Lung (tissue), 12 donors: Measurements from ENCODE around the gene CCR5. TPM values are rescaled to one million over a fixed set of nuclear protein-coding genes. Genes with fewer than 3 reads are reported as not detected.

Source experiments
- ATAC-seq: fragments of 200-7000 bp; cut with Tn5 transposase; one replicate; pipeline ENCODE4 v1.9.1; 2020; ENCODE audit warnings: moderate number of reproducible peaks; ENCODE audit not compliant: insufficient read depth, low FRiP score
- DNase-seq, 3 donors: peaks; one replicate each; pipeline ENCODE4 v3.0.0-alpha.2; 2013 to 2017
- H3K27ac ChIP-seq, 2 donors: one replicate each; pipeline ENCODE4 v1.5.1; 2013; ENCODE audit warnings: mild to moderate bottlenecking in 2 of 2, moderate library complexity in 2 of 2, control low read depth in 1 of 2, inconsistent platforms in 1 of 2, low read depth in 1 of 2, low read length in 1 of 2
- H3K27me3 ChIP-seq, 3 donors: one replicate each; pipeline ENCODE4 v1.5.1; 2013; ENCODE audit warnings: low read length in 2 of 3; ENCODE audit not compliant: control insufficient read depth in 3 of 3, insufficient read depth in 3 of 3
- H3K36me3 ChIP-seq, 4 donors: one replicate each; pipeline ENCODE4 v1.5.1; 2013; ENCODE audit warnings: low read length in 4 of 4, mild to moderate bottlenecking in 1 of 4, moderate library complexity in 1 of 4; ENCODE audit not compliant: control insufficient read depth in 4 of 4, insufficient read depth in 4 of 4
- H3K4me1 ChIP-seq, 5 donors: one replicate each; pipeline ENCODE4 v1.5.1; 2013; ENCODE audit warnings: low read length in 5 of 5, mild to moderate bottlenecking in 2 of 5, moderate library complexity in 1 of 5; ENCODE audit not compliant: control insufficient read depth in 5 of 5, insufficient read depth in 5 of 5
- H3K4me3 ChIP-seq: one replicate; pipeline ENCODE4 v1.5.1; 2013; ENCODE audit warnings: mild to moderate bottlenecking, control low read depth, moderate library complexity
- H3K9ac ChIP-seq, 2 donors: one replicate each; pipeline ENCODE4 v1.5.1; 2013; ENCODE audit warnings: low read length in 2 of 2, control low read depth in 1 of 2; ENCODE audit not compliant: insufficient read depth in 1 of 2
- H3K9me3 ChIP-seq, 4 donors: one replicate each; pipeline ENCODE4 v1.5.1; 2013; ENCODE audit warnings: low read length in 3 of 4, mild to moderate bottlenecking in 1 of 4, moderate library complexity in 1 of 4; ENCODE audit not compliant: control insufficient read depth in 4 of 4, insufficient read depth in 3 of 4
- WGBS, 2 donors: extraction: QIAGEN DNeasy Blood & Tissue Kit; methylation state at CpG; one replicate each; pipeline ENCODE4 v1.1.7; 2013; 5-methylcytosine and 5-hydroxymethylcytosine counted together
- polyA plus RNA-seq, 2 donors: library from polyadenylated mRNA; stranded (reverse); fragments of 200-250 nt; gene quantifications; one replicate each; pipeline ENCODE4 v1.2.1, GENCODE V29; 2013
- total RNA-seq, 2 donors: library from RNA; depleted of rRNA in 1 of 2; stranded (reverse); fragments of >200 nt in 1 of 2; gene quantifications; one replicate each; pipeline ENCODE4 v1.2.1, GENCODE V29; 2014 to 2021
- TF ChIP-seq, protein P1 (sequence below): IDR thresholded peaks from 2 replicates; pipeline ENCODE4 v1.5.1; 2012; ENCODE audit warnings: mild to moderate bottlenecking; ENCODE audit errors: control extremely low read depth, extremely low read depth
- donor health status: control.
- donor health status: control.
- donor health status: Bipolar disorder and iron deficiency.
- donor health status: healthy.
- donor health status: DM: yes; HTN: yes; CAD: no.

Gene CCR5
- total and polyA plus RNA-seq, 4 donors, result 2.2 to 16.6 (median 3.6) TPM

DNA sequence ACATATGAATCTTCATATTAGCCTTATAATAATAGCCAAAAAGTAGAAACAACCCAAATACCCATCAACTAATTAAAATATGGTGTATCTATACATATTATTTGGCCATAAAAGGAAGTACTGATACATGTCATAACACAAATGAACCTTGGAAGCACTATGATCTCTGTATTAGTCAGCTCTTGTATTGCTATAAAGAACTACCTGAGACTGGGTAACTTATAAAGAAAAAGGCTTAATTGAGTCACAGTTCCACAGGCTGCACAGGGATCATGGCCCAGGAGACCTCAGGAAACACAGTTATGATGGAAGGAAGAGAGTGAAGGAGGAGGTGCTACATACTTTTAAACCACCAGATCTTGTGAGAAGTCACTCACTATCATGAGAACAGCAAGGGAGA, 32.8 kb upstream of the CCR5 start:
- Histone ChIP-seq H3K36me3 (no peaks in the 10 kb centered on the region), H3K9me3 (peaks cover 0 to 8% (median 3%) of the 10 kb centered on the region in 4 donors), H3K4me1 (no peaks in the 10 kb centered on the region), H3K9ac (no peak overlapping the region), H3K4me3 (no peak overlapping the region), H3K27ac (no peak overlapping the region), H3K27me3 (no peaks in the 10 kb centered on the region)
- TF ChIP-seq, protein P1, sequence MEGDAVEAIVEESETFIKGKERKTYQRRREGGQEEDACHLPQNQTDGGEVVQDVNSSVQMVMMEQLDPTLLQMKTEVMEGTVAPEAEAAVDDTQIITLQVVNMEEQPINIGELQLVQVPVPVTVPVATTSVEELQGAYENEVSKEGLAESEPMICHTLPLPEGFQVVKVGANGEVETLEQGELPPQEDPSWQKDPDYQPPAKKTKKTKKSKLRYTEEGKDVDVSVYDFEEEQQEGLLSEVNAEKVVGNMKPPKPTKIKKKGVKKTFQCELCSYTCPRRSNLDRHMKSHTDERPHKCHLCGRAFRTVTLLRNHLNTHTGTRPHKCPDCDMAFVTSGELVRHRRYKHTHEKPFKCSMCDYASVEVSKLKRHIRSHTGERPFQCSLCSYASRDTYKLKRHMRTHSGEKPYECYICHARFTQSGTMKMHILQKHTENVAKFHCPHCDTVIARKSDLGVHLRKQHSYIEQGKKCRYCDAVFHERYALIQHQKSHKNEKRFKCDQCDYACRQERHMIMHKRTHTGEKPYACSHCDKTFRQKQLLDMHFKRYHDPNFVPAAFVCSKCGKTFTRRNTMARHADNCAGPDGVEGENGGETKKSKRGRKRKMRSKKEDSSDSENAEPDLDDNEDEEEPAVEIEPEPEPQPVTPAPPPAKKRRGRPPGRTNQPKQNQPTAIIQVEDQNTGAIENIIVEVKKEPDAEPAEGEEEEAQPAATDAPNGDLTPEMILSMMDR, result no peak
- ATAC-seq (no peak), DNase-seq (no peak)

DNA sequence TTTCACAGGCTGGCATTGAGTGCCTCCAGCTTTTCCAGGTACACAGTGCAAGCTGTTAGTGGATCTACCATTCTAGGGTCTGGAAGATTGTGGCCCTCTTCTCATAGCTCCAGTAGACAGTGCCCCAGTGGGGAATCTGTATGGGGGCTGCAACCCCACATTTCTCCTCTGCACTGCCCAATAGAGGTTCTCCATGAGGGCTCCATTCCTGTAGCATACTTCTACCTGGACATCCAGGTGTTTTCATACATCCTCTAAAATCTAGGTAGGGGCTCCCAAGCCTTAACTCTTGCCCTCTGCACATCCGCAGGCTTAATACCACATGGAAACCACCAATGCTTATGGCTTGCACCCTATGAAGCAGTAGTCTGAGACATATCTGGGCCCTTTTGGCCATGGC, 31.9 kb upstream of the CCR5 start:
- no peak for DNase-seq
- H3K4me1 ChIP-seq, result no peaks in the 10 kb centered on the region
- H3K9me3 ChIP-seq, result peaks cover 0 to 8% (median 3%) of the 10 kb centered on the region in 4 donors
- ATAC-seq, result no peak
- no peak overlapping the region for H3K9ac ChIP-seq
- WGBS, 2 donors, result 89 to 92% methylated on average over 1 of the region's 1 CpG
- H3K27ac ChIP-seq, result no peak overlapping the region
- no peaks in the 10 kb centered on the region for H3K36me3 ChIP-seq
- H3K27me3 ChIP-seq, result no peaks in the 10 kb centered on the region
- TF ChIP-seq, protein P1, result no peak
- H3K4me3 ChIP-seq, result no peak overlapping the region

DNA sequence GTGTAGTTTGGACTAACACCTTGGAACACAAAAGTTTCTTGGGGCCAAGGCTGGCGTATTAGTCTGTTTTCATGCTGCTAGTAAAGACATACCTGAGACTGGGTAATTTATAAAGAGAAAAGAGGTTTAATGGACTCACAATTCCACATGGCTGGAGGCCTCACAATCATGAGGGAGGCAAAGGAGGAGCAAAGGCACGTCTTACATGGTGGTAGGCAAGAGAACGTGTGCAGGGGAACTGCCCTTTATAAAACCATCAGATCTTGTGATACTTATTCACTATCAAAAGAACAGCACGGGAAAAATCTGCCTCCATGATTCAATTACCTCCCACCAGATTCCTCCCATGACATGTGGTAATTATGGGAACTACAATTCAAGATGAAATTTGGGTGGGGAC, 26.3 kb upstream of the CCR5 start:
- WGBS, 2 donors, result 88 to 94% methylated on average over 4 of the region's 4 CpGs
- DNase-seq (no peak), ATAC-seq (no peak)
- TF ChIP-seq, protein P1, result no peak
- no peak overlapping the region for H3K27ac ChIP-seq
- no peaks in the 10 kb centered on the region for H3K36me3 ChIP-seq
- peaks cover 0 to 3% (median 0%) of the 10 kb centered on the region in 3 donors for H3K27me3 ChIP-seq
- no peak overlapping the region for H3K9ac ChIP-seq
- no peak overlapping the region for H3K4me3 ChIP-seq
- H3K4me1 ChIP-seq, result no peaks in the 10 kb centered on the region
- H3K9me3 ChIP-seq, result peaks cover 0 to 3% (median 0%) of the 10 kb centered on the region in 4 donors

DNA sequence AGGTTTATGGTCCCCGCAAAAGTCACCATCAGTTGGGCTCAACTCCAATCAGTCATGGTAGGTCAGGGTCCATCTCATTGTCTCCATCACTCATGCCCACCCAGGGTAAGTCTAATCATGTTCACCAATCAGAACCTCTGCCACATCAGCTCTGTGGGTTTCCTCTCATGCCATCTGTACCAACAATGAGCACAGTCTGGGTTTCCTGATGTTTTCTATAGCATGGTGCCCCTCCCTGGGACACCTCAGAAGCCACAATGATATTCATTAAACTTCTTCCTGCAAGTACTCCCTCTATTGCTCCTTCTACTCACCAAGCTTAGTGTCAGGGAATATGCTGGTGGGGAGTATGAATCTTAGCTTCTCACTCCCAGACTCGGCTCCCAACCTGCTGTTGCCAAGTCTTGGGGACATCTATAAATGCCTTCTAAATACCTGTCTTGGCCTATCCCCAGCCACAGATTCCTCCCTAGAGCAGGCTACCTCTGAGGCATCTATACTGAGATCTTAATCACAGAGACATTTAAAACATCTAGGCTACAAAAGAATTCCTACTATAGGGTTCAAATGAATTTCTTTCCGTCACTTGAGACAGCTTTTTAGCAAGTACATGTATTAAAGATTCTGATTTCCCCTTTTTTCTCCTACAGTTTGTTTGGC, 21.8 kb upstream of the CCR5 start:
- TF ChIP-seq, protein P1, result no peak
- Histone ChIP-seq H3K27me3 (peaks cover 0 to 9% (median 0%) of the 10 kb centered on the region in 3 donors), H3K4me1 (no peaks in the 10 kb centered on the region), H3K36me3 (no peaks in the 10 kb centered on the region), H3K4me3 (no peak overlapping the region), H3K9me3 (peaks cover 0 to 3% (median 0%) of the 10 kb centered on the region in 4 donors), H3K27ac (no peak overlapping the region), H3K9ac (no peak overlapping the region)
- WGBS, 2 donors, result 74 to 83% methylated on average over 3 of the region's 3 CpGs
- ATAC-seq (no peak), DNase-seq (no peak)
